GM21576 (cell line): ENCODE data around the gene PLA2G1B.
A peak's percentile ranks its signal among the peaks of the same experiment; 100 is the strongest.

Experiments used
- ATAC-seq: cut with Tn5 transposase; IDR thresholded peaks from one replicate; pipeline ENCODE4 v1.9.1; 2021; ENCODE audit warnings: mild to moderate bottlenecking, moderate library complexity; ENCODE audit not compliant: unreplicated experiment

Gene PLA2G1B

GRCh38 chr12:120331390-120331789 is 3.8 kb upstream of the PLA2G1B start:
- no peak for ATAC-seq

DNA sequence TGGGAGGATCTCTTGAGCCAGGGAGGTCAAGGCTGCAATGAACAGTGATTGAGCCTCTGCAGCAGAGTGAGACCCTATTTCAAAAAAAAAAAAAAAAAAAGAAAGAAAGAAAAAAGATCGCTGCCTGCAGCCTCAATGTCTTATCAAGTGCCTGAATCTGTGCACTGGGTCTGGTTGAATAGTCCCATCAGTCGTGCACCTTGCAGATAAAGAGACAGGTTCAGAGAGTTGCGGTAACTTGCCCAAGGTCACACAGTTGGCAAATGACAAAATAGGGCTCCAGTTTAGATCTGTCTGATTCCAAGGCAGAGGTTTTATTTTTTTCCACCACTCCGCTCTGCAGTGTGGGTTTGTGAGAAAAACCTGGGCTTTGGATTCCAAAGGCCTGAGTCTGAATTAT is 649 bp upstream of the PLA2G1B start:
- ATAC-seq = no peak

DNA sequence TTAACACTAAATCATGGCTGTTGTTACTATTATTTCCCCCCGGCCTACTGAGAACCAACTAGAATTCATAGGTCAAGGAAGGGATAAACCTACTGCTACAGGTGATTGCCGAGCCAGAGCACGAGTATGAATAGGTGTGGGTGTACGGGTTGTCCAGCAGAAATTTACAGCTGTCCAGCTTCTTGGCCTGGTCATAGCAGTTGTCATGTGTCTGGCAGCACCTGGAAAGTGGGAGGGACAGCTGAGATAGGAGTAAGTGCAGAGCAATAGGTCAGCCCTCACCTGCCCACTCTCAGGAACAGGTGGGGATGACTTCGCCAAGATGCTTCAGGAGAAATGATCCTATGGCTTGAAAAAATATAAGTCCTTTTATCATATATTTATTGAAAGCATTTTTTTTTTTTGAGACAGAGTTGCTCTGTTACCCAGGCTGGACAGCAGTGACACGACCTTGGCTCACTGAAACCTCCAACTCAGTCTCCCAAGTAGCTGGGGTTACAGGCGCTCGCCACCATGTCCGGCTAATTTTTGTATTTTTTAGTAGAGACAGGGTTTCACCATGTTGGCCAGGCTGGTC is 2.6 kb downstream of the PLA2G1B start:
- ATAC-seq = no peak

- ATAC-seq = no peak
Observed at GRCh38 chr12:120323772-120324171, 3.8 kb downstream of the PLA2G1B start.

- no peak for ATAC-seq
Observed at GRCh38 chr12:120321382-120322202, 6.0 kb downstream of the PLA2G1B start.

- peak; percentile 99 for ATAC-seq
Observed at GRCh38 chr12:120317224-120318105, 10.1 kb downstream of the PLA2G1B start.

GRCh38 chr12:120316798-120317223 is 10.8 kb downstream of the PLA2G1B start:
- no peak for ATAC-seq

DNA sequence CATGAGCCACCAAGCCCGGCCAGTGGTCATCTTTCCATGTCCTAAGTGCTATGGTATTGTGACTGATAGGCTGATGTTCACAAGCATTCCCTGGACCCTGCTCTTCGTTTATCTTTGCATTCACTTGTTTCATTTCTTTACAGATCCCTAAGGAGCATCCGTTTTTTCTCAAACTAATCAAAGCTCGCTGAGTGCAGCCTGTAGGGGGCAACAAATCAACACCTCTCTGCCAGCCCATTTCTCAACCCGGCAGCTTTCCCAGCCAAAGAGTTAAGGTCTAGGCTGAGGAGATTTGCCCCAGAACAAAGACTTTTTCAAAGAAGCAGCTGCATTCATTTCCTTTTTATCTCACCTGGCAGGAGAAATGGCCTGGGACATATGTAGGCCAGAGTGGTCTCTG is 13.4 kb downstream of the PLA2G1B start:
- ATAC-seq = no peak

DNA sequence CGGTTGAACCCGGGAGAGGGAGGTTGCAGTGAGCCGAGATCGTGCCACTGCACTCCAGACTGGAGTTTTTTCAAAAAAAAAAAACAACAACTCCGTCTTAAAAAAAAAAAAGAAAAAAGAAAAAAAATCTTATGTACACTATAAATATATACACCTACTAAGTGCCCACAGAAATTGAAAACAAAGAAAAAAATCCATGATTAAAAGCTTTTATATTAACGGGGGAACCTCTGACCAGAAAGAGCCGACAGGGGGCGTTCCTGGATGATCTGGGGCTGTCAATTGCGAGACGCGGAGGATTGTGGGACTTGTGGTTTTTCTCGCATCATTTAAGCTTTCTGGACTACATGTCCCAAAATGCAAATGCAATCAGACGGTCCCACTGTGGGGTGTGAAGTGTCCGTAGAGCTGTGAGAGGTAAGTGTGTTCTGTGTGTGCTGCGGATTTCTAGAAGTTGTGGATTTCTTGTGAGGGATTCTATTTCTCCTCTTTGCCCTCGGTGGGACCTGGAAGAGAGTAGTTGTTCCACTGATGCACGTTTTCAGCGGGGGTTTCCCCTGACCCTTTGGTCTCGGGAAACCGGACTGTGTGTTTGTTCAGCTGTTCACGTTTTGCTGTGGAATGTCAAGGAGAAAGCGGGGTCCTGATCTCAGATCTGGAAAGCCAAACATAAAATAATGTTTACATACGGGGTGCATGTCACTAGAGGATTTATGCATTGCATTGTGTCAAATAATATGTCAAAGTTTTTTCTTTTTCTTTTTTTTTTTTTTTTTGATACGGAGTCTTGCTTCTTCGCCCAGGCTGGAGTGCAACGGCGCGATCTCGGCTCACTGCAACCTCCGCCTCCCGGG is 25.4 kb downstream of the PLA2G1B start, which contains the start of gene SIRT4:
SIRT4 (plus strand) TSS at position 360 of the 854 bp plus-strand sequence. CDS start 1,241 bp downstream, outside the sequence.
- ATAC-seq = peak; percentile 96

DNA sequence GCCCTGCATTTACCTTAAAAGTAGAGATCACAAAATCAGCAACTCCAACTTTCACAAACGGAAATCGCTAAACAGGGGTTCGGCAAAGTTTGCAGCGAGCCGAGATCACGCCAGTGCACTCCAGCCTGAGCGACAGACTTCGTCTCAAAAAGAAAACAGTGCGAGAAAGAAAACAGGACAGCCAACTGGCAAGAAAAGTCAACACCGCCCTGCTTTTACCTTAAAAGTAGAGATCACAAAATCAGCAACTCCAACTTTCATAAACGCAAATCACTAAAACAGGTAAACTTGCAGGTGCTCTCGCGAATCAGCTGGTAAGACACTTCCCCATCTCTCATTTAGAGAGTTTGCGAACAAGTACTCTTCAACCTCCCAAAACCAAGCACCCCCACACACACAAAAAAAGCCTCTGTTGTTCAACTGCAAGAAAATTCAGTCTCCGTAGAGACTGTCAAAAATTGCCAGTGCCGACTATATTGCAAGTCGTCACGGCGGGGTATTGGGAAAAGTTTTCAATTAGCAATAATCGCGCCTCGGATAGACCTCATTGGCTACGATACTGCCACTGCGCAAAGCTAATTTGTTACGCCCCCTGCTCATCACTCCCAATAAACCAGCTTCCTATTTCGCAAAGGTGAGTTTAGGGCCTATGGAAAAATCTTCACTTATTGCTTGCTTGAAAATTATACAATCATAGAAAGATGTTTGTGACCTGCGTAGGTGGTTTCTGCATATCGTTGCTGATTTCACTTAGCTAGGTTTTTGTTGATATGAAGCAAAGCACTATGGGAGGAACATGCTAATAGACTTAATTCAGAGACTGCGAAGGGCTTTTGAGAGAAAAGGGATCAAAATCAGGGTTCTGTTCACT is 34.7 kb downstream of the PLA2G1B start, which contains the start of gene RNU4-1:
RNU4-1 (minus strand) TSS at position 577 of the 871 bp plus-strand sequence.
- peak; percentile 46 for ATAC-seq

GRCh38 chr12:120292411-120292660 is 35.2 kb downstream of the PLA2G1B start:
- ATAC-seq = peak; percentile 2

DNA sequence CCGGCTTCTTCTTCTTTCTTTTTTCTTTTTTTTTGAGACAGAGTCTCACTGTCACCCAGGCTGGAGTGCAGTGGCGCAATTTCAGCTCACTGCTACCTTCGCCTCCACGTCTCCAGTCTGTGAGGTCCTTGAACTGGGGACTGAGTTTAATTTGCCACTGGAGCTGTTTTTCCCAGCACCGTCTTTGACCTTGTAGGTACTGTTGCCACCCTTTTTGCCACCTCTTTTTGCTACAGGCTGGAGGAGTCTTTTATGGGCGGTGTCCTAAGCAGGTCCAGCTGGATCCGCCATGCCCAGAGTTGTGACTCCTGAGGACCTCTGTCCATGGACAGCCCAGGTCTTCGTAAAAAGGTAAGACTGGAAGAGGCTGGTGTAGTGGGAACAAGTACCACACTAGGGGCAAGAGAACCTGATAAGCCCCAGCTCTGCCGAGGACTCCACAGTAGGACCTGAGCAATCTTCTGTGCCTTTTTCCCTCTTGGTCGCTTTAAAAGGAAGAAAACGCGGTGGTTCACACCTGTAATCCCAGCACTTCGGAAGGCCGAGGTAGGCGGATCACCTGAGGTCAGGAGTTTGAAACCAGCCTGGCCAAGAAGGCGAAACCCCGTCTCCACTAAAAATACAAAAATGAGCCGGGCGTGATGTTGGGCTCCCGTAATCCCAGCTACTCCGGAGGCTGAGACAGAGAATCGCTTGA is 36.8 kb downstream of the PLA2G1B start:
- ATAC-seq = no peak

GRCh38 chr12:120287491-120287890 is 40.1 kb downstream of the PLA2G1B start:
- ATAC-seq = no peak

GRCh38 chr12:120286768-120287490 is 40.6 kb downstream of the PLA2G1B start:
- ATAC-seq = no peak

DNA sequence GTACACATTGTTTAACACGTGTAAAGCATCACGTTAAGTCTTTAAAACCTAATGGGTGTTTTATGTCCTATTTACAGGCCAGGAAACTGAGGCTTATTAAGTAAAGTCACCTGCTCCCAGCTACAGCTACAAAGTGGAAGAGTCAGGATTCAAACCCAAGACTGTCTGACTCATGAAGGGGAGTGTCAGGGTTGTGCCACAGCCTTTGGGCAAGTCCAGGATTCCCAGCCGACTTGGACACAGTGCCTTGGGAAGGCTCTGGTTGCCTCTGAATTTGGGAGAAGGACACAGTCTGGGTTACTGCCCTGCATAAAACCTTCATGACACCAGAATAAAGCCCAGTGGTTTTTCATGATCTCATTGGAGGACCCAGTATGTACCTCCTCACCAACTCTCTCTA is 43.2 kb downstream of the PLA2G1B start:
- ATAC-seq = no peak

DNA sequence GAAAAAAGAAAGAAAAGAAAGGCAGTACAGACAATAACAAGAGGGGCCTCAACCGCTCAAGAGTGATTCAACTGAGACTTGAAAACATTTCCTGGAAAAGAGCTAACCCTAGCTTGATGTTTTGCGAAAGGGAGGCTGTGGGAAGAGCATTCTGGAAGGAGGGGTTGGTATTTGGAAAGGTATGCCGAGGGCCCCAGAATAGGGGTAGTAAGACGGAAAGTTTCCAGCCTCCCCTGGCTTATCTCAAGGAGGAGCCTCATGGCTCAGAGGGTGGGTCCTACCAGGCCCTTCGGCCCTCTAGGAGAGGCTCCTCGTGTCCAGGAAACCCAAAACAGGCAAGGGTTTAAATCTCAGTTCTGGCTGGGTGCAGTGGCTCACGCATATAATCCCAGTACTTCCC is 44.3 kb downstream of the PLA2G1B start:
- no peak for ATAC-seq

GRCh38 chr12:120278137-120279069 is 49.2 kb downstream of the PLA2G1B start:
- no peak for ATAC-seq
